Activated B cell treated with CpG ODN at 0.5 μM for 24 hours (primary cell): ENCODE measurements around the gene COL1A1. TPM values are rescaled to one million over a fixed set of nuclear protein-coding genes. Genes with fewer than 3 reads are reported as not detected.

Source experiments
- ATAC-seq: fragments of 200-7000 bp; cut with Tn5 transposase; one replicate; pipeline ENCODE4 v1.10.0; 2021; ENCODE audit warnings: low read depth, mild to moderate bottlenecking, moderate library complexity
- CTCF ChIA-PET: fragments of 350-600 bp; sonication (Branson Sonifier 250); formaldehyde crosslinking; loops from one replicate; lab custom pipeline; 2021; ENCODE audit warnings: antibody characterized with exemption; lab: Charles Lee
- POLR2A ChIA-PET: fragments of 350-600 bp; sonication (Branson Sonifier 250); formaldehyde crosslinking; loops from one replicate; lab custom pipeline; 2021; ENCODE audit warnings: antibody characterized with exemption; lab: Charles Lee
- DNase-seq: peaks from one replicate; pipeline ENCODE4 v3.0.0; 2022
- H3K27ac Mint-ChIP-seq: one replicate; pipeline ENCODE4 v1.8.0; 2020; ENCODE audit warnings: mixed read lengths
- H3K27me3 Mint-ChIP-seq: one replicate; pipeline ENCODE4 v1.8.0; 2021; ENCODE audit warnings: mixed read lengths
- H3K36me3 Mint-ChIP-seq: one replicate; pipeline ENCODE4 v1.8.0; 2021; ENCODE audit warnings: low read depth, mixed read lengths
- H3K4me1 Mint-ChIP-seq: one replicate; pipeline ENCODE4 v1.8.0; 2021; ENCODE audit warnings: mixed read lengths
- H3K4me3 Mint-ChIP-seq: one replicate; pipeline ENCODE4 v1.8.0; 2020; ENCODE audit warnings: mild to moderate bottlenecking, mixed read lengths
- H3K9me3 Mint-ChIP-seq: one replicate; pipeline ENCODE4 v1.8.0; 2020; ENCODE audit warnings: mixed read lengths
- CTCF ChIP-seq: fragments of 200-600 bp; IDR thresholded peaks from one replicate; pipeline ENCODE4 v1.8.0; 2022; ENCODE audit warnings: antibody characterized with exemption, mild to moderate bottlenecking
- intact Hi-C: fragments of 100-400 bp; cut with micrococcal nuclease; formaldehyde crosslinking; loops from one replicate; pipeline ENCODE4 v1.15.1; 2024
- total RNA-seq: library from RNA; stranded (reverse); gene quantifications from 2 replicates; pipeline ENCODE4 v1.2.3, GENCODE V29; 2022

COL1A1 gene
- total RNA-seq = 8.8 and 9.2 TPM in 2 replicates

- DNase-seq = no peak
- intact Hi-C loops = no loop called here
- peaks cover 48% of the 10 kb centered on the region for H3K27me3 Mint-ChIP-seq
- peaks cover 27% of the 10 kb centered on the region for H3K4me1 Mint-ChIP-seq
- H3K9me3 Mint-ChIP-seq = no peaks in the 10 kb centered on the region
- no peak within 1 kb of the TSS for H3K27ac Mint-ChIP-seq
- ChIA-PET POLR2A (no interaction called here), CTCF (interaction anchor here (0.8 to 5.7 kb wide), 12 partner anchors 11 to 107 kb away, joined by 3 to 98 read pairs (median 9); partner anchors contain the start of gene TMEM92)
- no peaks in the 10 kb centered on the region for H3K36me3 Mint-ChIP-seq
- peak within 1 kb of the TSS; percentile 80 for H3K4me3 Mint-ChIP-seq
- TF ChIP-seq CTCF = no peak
- ATAC-seq = no peak
These were observed at the start of gene COL1A1 for GRCh38 chr17:50201276-50201854. Gene COL1A1 (minus strand): TSS chr17:50201631. CDS start chr17:50201513, 118 bp downstream.

GRCh38 chr17:50248255-50248654, 46.8 kb upstream of the COL1A1 start:
- Mint-ChIP-seq H3K4me3 (no peak overlapping the region), H3K27ac (no peak overlapping the region), H3K27me3 (peaks cover 29% of the 10 kb centered on the region), H3K9me3 (peaks cover 21% of the 10 kb centered on the region), H3K4me1 (no peaks in the 10 kb centered on the region), H3K36me3 (peaks cover 6% of the 10 kb centered on the region)
- ATAC-seq (no peak), DNase-seq (no peak)
- TF ChIP-seq CTCF = no peak
- ChIA-PET POLR2A (no interaction called here), CTCF (no interaction called here)
- intact Hi-C loops = no loop called here

- Mint-ChIP-seq H3K27ac (no peak overlapping the region), H3K36me3 (peaks cover 6% of the 10 kb centered on the region), H3K4me3 (no peak overlapping the region), H3K4me1 (no peaks in the 10 kb centered on the region), H3K9me3 (peaks cover 19% of the 10 kb centered on the region), H3K27me3 (peaks cover 37% of the 10 kb centered on the region)
- DNase-seq (no peak), ATAC-seq (no peak)
- intact Hi-C loops = no loop called here
- TF ChIP-seq CTCF = no peak
- ChIA-PET CTCF (no interaction called here), POLR2A (no interaction called here)
These were observed 43.3 kb upstream of the COL1A1 start for GRCh38 chr17:50244771-50245170.

- Mint-ChIP-seq H3K4me3 (no peak overlapping the region), H3K9me3 (no peaks in the 10 kb centered on the region), H3K27ac (no peak overlapping the region), H3K4me1 (no peaks in the 10 kb centered on the region), H3K27me3 (peaks cover 36% of the 10 kb centered on the region), H3K36me3 (no peaks in the 10 kb centered on the region)
- POLR2A ChIA-PET = no interaction called here
- TF ChIP-seq CTCF = no peak
- CTCF ChIA-PET = no interaction called here
- no peak for ATAC-seq
- DNase-seq = no peak
- intact Hi-C loops = no loop called here
These were observed 40.0 kb upstream of the COL1A1 start for GRCh38 chr17:50241431-50241830.

GRCh38 chr17:50240851-50241250, 39.4 kb upstream of the COL1A1 start:
- DNase-seq = no peak
- Mint-ChIP-seq H3K36me3 (no peaks in the 10 kb centered on the region), H3K4me1 (no peaks in the 10 kb centered on the region), H3K27ac (no peak overlapping the region), H3K9me3 (no peaks in the 10 kb centered on the region), H3K27me3 (peaks cover 38% of the 10 kb centered on the region), H3K4me3 (no peak overlapping the region)
- no peak for ATAC-seq
- ChIA-PET POLR2A (no interaction called here), CTCF (no interaction called here)
- no peak for TF ChIP-seq CTCF
- intact Hi-C loops = no loop called here
